SK-N-SH treated with all-trans-retinoic acid at 6 μM for 48 hours (cell line): Measurements from ENCODE around the gene CNTNAP2.

Experiments
- GLIS3 ChIP-seq: fragments of 250-450 bp; sonication (Bioruptor Pico); IDR thresholded peaks from 2 replicates; pipeline ENCODE4 v1.5.0; 2020; ENCODE audit warnings: mild to moderate bottlenecking, moderate library complexity
- RARB ChIP-seq: fragments of 250-450 bp; sonication (Bioruptor Pico); IDR thresholded peaks from 2 replicates; pipeline ENCODE4 v1.8.0; 2021; ENCODE audit warnings: mild to moderate bottlenecking, moderate library complexity
- SNAI2 ChIP-seq: fragments of 250-450 bp; sonication (Bioruptor Pico); IDR thresholded peaks from 2 replicates; pipeline ENCODE4 v1.5.0; 2020; ENCODE audit warnings: mild to moderate bottlenecking, moderate library complexity
- ZFP30 ChIP-seq: fragments of 450-650 bp; formaldehyde crosslinking; IDR thresholded peaks from 2 replicates; pipeline ENCODE4 v1.5.0; 2022; ENCODE audit warnings: mild to moderate bottlenecking, moderate library complexity

DNA sequence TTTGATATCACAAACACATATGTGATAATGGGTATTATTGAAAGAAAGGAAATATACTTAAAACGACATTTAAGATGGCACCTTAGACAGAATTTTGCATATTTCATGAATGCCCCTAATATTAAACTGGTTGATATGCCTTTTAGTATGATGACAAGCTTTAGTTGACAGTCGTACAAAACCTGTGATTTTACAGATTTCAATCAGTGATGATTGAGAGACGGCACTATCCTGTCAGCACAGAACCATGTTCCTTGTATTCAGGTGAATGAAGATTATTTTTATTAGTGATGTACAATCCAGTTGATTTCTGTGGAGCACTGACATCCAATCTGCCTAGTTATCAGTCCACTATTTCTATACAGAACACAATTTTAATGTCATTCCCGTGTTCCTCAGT lies 333.0 kb downstream of the CNTNAP2 start:
- TF ChIP-seq ZFP30 (CRISPR knock-in tag) (no peak), RARB (CRISPR knock-in tag) (no peak), SNAI2 (CRISPR knock-in tag) (no peak), GLIS3 (CRISPR knock-in tag) (no peak)
